Keratinocyte (primary cell): Measurements from ENCODE around the gene AFTPH. TPM values are rescaled to one million over a fixed set of nuclear protein-coding genes. Genes with fewer than 3 reads are reported as not detected.

Experiments
- DNase-seq: peaks from one replicate; pipeline ENCODE4 v3.0.0-alpha.2; 2011; ENCODE audit warnings: low read depth, missing footprints, low spot score
- FAIRE-seq: peaks from 2 replicates; lab custom pipeline; 2011; peaks lifted over from hg19 to GRCh38; lab: Jason Lieb, UNC
- H2AFZ ChIP-seq: 2 replicates; pipeline ENCODE4 v1.6.0; 2012; ENCODE audit warnings: low read length, control low read depth, inconsistent platforms; ENCODE audit not compliant: control insufficient read depth
- H3K27ac ChIP-seq: 2 replicates; pipeline ENCODE4 v1.5.1; 2011; ENCODE audit warnings: low read length; ENCODE audit not compliant: control insufficient read depth, insufficient read depth
- H3K27me3 ChIP-seq: 3 replicates; pipeline ENCODE4 v1.6.0; 2011; ENCODE audit warnings: low read length; ENCODE audit not compliant: control insufficient read depth, insufficient read depth; ENCODE audit errors: extremely low read depth
- H3K36me3 ChIP-seq, 2 experiments: 2 replicates in 1 of 2; 3 replicates in 1 of 2; pipeline ENCODE4 v1.5.1; 2011; ENCODE audit warnings: low read length in 2 of 2, mild to moderate bottlenecking in 1 of 2; ENCODE audit not compliant: control insufficient read depth in 2 of 2, insufficient read depth in 2 of 2; ENCODE audit errors: extremely low read depth in 1 of 2
- H3K4me1 ChIP-seq: 3 replicates; pipeline ENCODE4 v1.5.1; 2011; ENCODE audit warnings: low read length; ENCODE audit not compliant: control insufficient read depth, insufficient read depth; ENCODE audit errors: extremely low read depth
- H3K4me2 ChIP-seq: 3 replicates; pipeline ENCODE4 v1.6.0; 2011; ENCODE audit warnings: low read depth, low read length; ENCODE audit not compliant: control insufficient read depth, insufficient read depth; ENCODE audit errors: extremely low read depth
- H3K4me3 ChIP-seq, 3 experiments: fragments of 200-600 bp in 1 of 3; sonication (generic) in 1 of 3; 2 replicates in 2 of 3; 3 replicates in 1 of 3; pipeline ENCODE4 v1.5.1; 2011 to 2016; ENCODE audit warnings: low read length in 3 of 3, mild to moderate bottlenecking in 3 of 3, control low read depth in 2 of 3, inconsistent platforms in 1 of 3, low read depth in 1 of 3, mixed read lengths in 1 of 3, mixed run types in 1 of 3, moderate library complexity in 1 of 3; ENCODE audit not compliant: control insufficient read depth in 2 of 3, insufficient read depth in 2 of 3; ENCODE audit errors: extremely low read depth in 1 of 3
- H3K79me2 ChIP-seq: 2 replicates; pipeline ENCODE4 v1.6.0; 2012; ENCODE audit warnings: low read length; ENCODE audit not compliant: control insufficient read depth, insufficient read depth
- H3K9ac ChIP-seq: 3 replicates; pipeline ENCODE4 v1.6.0; 2011; ENCODE audit warnings: low read length; ENCODE audit not compliant: control insufficient read depth, insufficient read depth; ENCODE audit errors: extremely low read depth
- H3K9me1 ChIP-seq: 3 replicates; pipeline ENCODE4 v1.6.0; 2011; ENCODE audit warnings: low read length; ENCODE audit not compliant: control insufficient read depth, insufficient read depth; ENCODE audit errors: extremely low read depth
- H3K9me3 ChIP-seq: 2 replicates; pipeline ENCODE4 v1.5.1; 2012; ENCODE audit warnings: low read depth, low read length; ENCODE audit not compliant: control insufficient read depth
- H4K20me1 ChIP-seq: 3 replicates; pipeline ENCODE4 v1.6.0; 2011; ENCODE audit warnings: low read length; ENCODE audit not compliant: control insufficient read depth, insufficient read depth; ENCODE audit errors: extremely low read depth
- CTCF ChIP-seq, 3 experiments: IDR thresholded peaks in 1 of 3; conservative IDR thresholded peaks in 1 of 3; optimal IDR thresholded peaks in 1 of 3; 2 replicates in 2 of 3; 3 replicates in 1 of 3; pipeline versions ENCODE3 to v1.5.1; 2011; ENCODE audit warnings: low read length in 3 of 3, mild to moderate bottlenecking in 3 of 3, moderate library complexity in 2 of 3, control low read depth in 1 of 3, inconsistent platforms in 1 of 3; ENCODE audit not compliant: insufficient read depth in 2 of 3; ENCODE audit errors: extremely low read depth in 1 of 3
- EZH2 ChIP-seq: IDR thresholded peaks from one replicate; pipeline ENCODE4 v1.6.1; 2012; ENCODE audit warnings: inconsistent platforms, mild to moderate bottlenecking, low read length, moderate library complexity
- dilution Hi-C: fragments of 300-500 bp; cut with MboI; formaldehyde crosslinking; loops from one replicate; pipeline ENCODE4 v1.7.0; 2020; ENCODE audit warnings: low sequenced_read_pairs; ENCODE audit not compliant: extremely low pct_ligation_motif_present
- polyA plus RNA-seq, 5 experiments: library from polyadenylated mRNA; depleted of rRNA in 3 of 5; stranded (reverse) in 3 of 5; stranded (forward) in 1 of 5; unstranded in 1 of 5; fragments of >200 nt; gene quantifications; 1 replicate in 1 of 5; 2 replicates in 3 of 5; 3 replicates in 1 of 5; pipeline versions ENCODE4 v1.2.1 to v1.2.3, GENCODE V29; 2011 to 2012; ENCODE audit warnings: missing spikeins in 2 of 5, low read depth in 1 of 5, low replicate concordance in 1 of 5

AFTPH gene
- polyA plus RNA-seq, 1 donor (not counting 4 experiments of a cell fraction or from before 2014, with no cell fraction given), result 28.3 TPM

- Histone ChIP-seq H3K4me3 (no peak overlapping the region), H3K4me2 (no peak overlapping the region), H3K36me3 (no peaks in the 10 kb centered on the region), H3K79me2 (peaks cover 60% of the 10 kb centered on the region), H3K9me1 (no peaks in the 10 kb centered on the region), H4K20me1 (no peaks in the 10 kb centered on the region), H3K27me3 (no peaks in the 10 kb centered on the region), H3K4me1 (peaks cover 29% of the 10 kb centered on the region), H3K9me3 (no peaks in the 10 kb centered on the region), H3K27ac (no peak overlapping the region), H2AFZ (no peak overlapping the region), H3K9ac (no peak overlapping the region)
- DNase-seq (no peak), FAIRE-seq (no peak)
- dilution Hi-C loops, result no loop called here
- TF ChIP-seq EZH2, result no peak
- TF ChIP-seq CTCF (optimal IDR thresholded peaks at IDR 0.05 in 1 of 3, IDR thresholded peaks at IDR 0.05 in 1 of 3, conservative IDR thresholded peaks at IDR 0.05 in 1 of 3; ENCODE audit: extremely low read depth in 1 of 3, insufficient read depth in 2 of 3, low read length in 3 of 3), result no peak
These were observed 16.5 kb downstream of the AFTPH start for GRCh38 chr2:64540615-64541014.

GRCh38 chr2:64541547-64541946 lies 17.4 kb downstream of the AFTPH start:
- H3K9me3 ChIP-seq, result no peaks in the 10 kb centered on the region
- H3K36me3 ChIP-seq, result no peaks in the 10 kb centered on the region
- no peak overlapping the region for H3K4me3 ChIP-seq
- no peak overlapping the region for H3K27ac ChIP-seq
- H3K9me1 ChIP-seq, result no peaks in the 10 kb centered on the region
- TF ChIP-seq CTCF (optimal IDR thresholded peaks at IDR 0.05 in 1 of 3, IDR thresholded peaks at IDR 0.05 in 1 of 3, conservative IDR thresholded peaks at IDR 0.05 in 1 of 3; ENCODE audit: extremely low read depth in 1 of 3, insufficient read depth in 2 of 3, low read length in 3 of 3), result no peak
- TF ChIP-seq EZH2, result no peak
- peaks cover 54% of the 10 kb centered on the region for H3K79me2 ChIP-seq
- H2AFZ ChIP-seq, result no peak overlapping the region
- H3K27me3 ChIP-seq, result no peaks in the 10 kb centered on the region
- DNase-seq (no peak), FAIRE-seq (no peak)
- no peaks in the 10 kb centered on the region for H4K20me1 ChIP-seq
- H3K9ac ChIP-seq, result no peak overlapping the region
- no peak overlapping the region for H3K4me2 ChIP-seq
- peaks cover 29% of the 10 kb centered on the region for H3K4me1 ChIP-seq
- dilution Hi-C loops, result no loop called here
